Ureter (tissue), 1 donor: Measurements from ENCODE around the gene RAB31. TPM values are rescaled to one million over a fixed set of nuclear protein-coding genes. Genes with fewer than 3 reads are reported as not detected.
"Not testable (repeated sequence)": the region's sequence is repeated elsewhere in the genome, so short reads cannot be mapped to it uniquely, and the experiment has no call there.

ENCODE experiments used
- DNase-seq: peaks from one replicate; pipeline ENCODE4 v3.0.0-alpha.2; 2020; ENCODE audit warnings: low spot score
- total RNA-seq: library from RNA; stranded (reverse); gene quantifications from one replicate; pipeline ENCODE4 v1.2.4, GENCODE V29; 2023
- donor health status: DM: yes; HTN: yes; CAD: no.

Gene RAB31
- total RNA-seq, 1 donor from 2014 or later = 46.0 TPM

GRCh38 chr18:9885170-9886004 lies 177.3 kb downstream of the RAB31 start, which contains the start of gene TXNDC2:
TXNDC2 (plus strand) TSS chr18:9885973; CDS start chr18:9886681, 708 bp downstream.
- DNase-seq = no peak

- no peak for DNase-seq
Measured at GRCh38 chr18:9886005-9886348, 177.9 kb downstream of the RAB31 start.

GRCh38 chr18:9887992-9888391 lies 179.9 kb downstream of the RAB31 start:
- DNase-seq = no peak

- DNase-seq = no peak
Measured at GRCh38 chr18:9890196-9890595, 182.1 kb downstream of the RAB31 start.

- no peak for DNase-seq
Measured at GRCh38 chr18:9890957-9891356, 182.9 kb downstream of the RAB31 start.

- DNase-seq = not testable (repeated sequence)
Measured at GRCh38 chr18:9891515-9891914, 183.4 kb downstream of the RAB31 start.

- no peak for DNase-seq
Measured at GRCh38 chr18:9894454-9895068, 186.5 kb downstream of the RAB31 start.

- no peak for DNase-seq
Measured at GRCh38 chr18:9897129-9897528, 189.0 kb downstream of the RAB31 start.

GRCh38 chr18:9897787-9898291 lies 189.7 kb downstream of the RAB31 start:
- DNase-seq = not testable (repeated sequence)

- DNase-seq = no peak
Measured at GRCh38 chr18:9898792-9899549, 190.9 kb downstream of the RAB31 start.

GRCh38 chr18:9899550-9899930 lies 191.4 kb downstream of the RAB31 start:
- DNase-seq = not testable (repeated sequence)

- DNase-seq = no peak
Measured at GRCh38 chr18:9900699-9901098, 192.6 kb downstream of the RAB31 start.

GRCh38 chr18:9901377-9901776 lies 193.3 kb downstream of the RAB31 start:
- no peak for DNase-seq

GRCh38 chr18:9902264-9902663 lies 194.2 kb downstream of the RAB31 start:
- DNase-seq = not testable (repeated sequence)

- no peak for DNase-seq
Measured at GRCh38 chr18:9902832-9903231, 194.7 kb downstream of the RAB31 start.

GRCh38 chr18:9905401-9905922 lies 197.4 kb downstream of the RAB31 start:
- DNase-seq = no peak

GRCh38 chr18:9906481-9906880 lies 198.4 kb downstream of the RAB31 start:
- DNase-seq = no peak

- DNase-seq = no peak
Measured at GRCh38 chr18:9907867-9908266, 199.8 kb downstream of the RAB31 start.

- no peak for DNase-seq
Measured at GRCh38 chr18:9910071-9910470, 202.0 kb downstream of the RAB31 start.

- no peak for DNase-seq
Measured at GRCh38 chr18:9910661-9911060, 202.6 kb downstream of the RAB31 start.

- DNase-seq = no peak
Measured at GRCh38 chr18:9911226-9911625, 203.1 kb downstream of the RAB31 start.
